BJ (cell line): ENCODE measurements around the gene TM4SF1. TPM values are rescaled to one million over a fixed set of nuclear protein-coding genes. Genes with fewer than 3 reads are reported as not detected.

Experiments used
- CTCF ChIA-PET: fragments of 350-600 bp; formaldehyde crosslinking; extraction: SDS; loops from one replicate; lab custom pipeline; 2021; ENCODE audit warnings: antibody characterized with exemption, inconsistent platforms; lab: Yijun Ruan, JAX
- POLR2A ChIA-PET: fragments of 300-600 bp; sonication (Branson Sonifier 250); formaldehyde crosslinking; extraction: SDS; loops from one replicate; lab custom pipeline; 2021; ENCODE audit warnings: antibody characterized with exemption; lab: Charles Lee
- DNase-seq: peaks from one replicate; pipeline ENCODE4 v3.0.0-alpha.2; 2011; ENCODE audit warnings: low read depth
- H3K27me3 ChIP-seq: 2 replicates; pipeline ENCODE4 v1.6.0; 2011; ENCODE audit warnings: low read length; ENCODE audit not compliant: control insufficient read depth, insufficient read depth
- H3K36me3 ChIP-seq: 2 replicates; pipeline ENCODE4 v1.5.1; 2011; ENCODE audit warnings: low read length; ENCODE audit not compliant: control insufficient read depth, insufficient read depth
- H3K4me3 ChIP-seq: 2 replicates; pipeline ENCODE4 v1.5.1; 2011; ENCODE audit warnings: low read depth, mild to moderate bottlenecking, control low read depth, low read length
- polyA plus RNA-seq: library from polyadenylated mRNA; depleted of rRNA; stranded (reverse); fragments of >200 nt; gene quantifications from 2 replicates; pipeline ENCODE4 v1.2.3, GENCODE V29; 2011
- TF ChIP-seq, protein P1 (sequence below): IDR thresholded peaks from 2 replicates; pipeline ENCODE4 v1.5.1; 2011; ENCODE audit warnings: low read depth, mild to moderate bottlenecking, control low read depth, inconsistent platforms, low read length, moderate library complexity; ENCODE audit not compliant: insufficient read depth

Gene TM4SF1
- polyA plus RNA-seq, 1 experiment: 48.0 TPM

DNA sequence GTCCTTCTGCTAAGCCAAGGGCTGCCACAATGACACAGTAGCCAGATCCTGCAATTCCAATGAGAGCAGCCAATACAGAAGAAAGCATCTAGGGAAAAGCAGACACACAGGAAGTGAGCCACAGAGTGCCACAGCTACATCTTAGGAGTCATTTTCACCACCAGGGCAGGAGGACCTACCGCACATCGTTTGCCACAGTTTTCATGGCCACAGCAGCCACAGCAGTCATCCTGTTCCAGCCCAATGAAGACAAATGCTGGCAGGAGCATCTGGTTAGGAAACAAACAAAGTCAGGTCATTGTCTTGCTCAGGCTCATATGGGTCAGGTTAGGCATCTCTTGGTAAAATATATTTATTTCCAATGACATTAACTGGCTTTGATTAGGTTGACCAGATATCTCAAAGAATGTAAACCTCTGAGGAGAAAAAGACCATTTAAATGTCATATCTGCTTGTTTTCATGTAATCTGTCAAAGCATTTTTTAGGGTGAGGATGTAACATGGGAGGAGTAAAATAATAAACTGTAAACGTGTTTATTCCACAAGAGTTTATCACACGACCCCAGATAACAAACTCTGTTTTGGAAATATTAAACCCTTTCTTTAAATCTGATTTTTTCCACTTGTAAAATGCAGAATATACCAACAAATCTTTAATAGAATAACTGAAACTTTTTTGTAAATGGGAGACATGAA lies 1.8 kb downstream of the TM4SF1 start:
- DNase-seq: no peak
- ChIA-PET CTCF (interaction anchor here (0.6 kb wide), 1 partner anchor 586 kb away, joined by 4 read pairs; no protein-coding TSS in a partner anchor), POLR2A (no interaction called here)
- H3K36me3 ChIP-seq: no peaks in the 10 kb centered on the region
- H3K27me3 ChIP-seq: no peaks in the 10 kb centered on the region
- TF ChIP-seq, protein P1, sequence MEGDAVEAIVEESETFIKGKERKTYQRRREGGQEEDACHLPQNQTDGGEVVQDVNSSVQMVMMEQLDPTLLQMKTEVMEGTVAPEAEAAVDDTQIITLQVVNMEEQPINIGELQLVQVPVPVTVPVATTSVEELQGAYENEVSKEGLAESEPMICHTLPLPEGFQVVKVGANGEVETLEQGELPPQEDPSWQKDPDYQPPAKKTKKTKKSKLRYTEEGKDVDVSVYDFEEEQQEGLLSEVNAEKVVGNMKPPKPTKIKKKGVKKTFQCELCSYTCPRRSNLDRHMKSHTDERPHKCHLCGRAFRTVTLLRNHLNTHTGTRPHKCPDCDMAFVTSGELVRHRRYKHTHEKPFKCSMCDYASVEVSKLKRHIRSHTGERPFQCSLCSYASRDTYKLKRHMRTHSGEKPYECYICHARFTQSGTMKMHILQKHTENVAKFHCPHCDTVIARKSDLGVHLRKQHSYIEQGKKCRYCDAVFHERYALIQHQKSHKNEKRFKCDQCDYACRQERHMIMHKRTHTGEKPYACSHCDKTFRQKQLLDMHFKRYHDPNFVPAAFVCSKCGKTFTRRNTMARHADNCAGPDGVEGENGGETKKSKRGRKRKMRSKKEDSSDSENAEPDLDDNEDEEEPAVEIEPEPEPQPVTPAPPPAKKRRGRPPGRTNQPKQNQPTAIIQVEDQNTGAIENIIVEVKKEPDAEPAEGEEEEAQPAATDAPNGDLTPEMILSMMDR: no peak
- H3K4me3 ChIP-seq: no peak overlapping the region

DNA sequence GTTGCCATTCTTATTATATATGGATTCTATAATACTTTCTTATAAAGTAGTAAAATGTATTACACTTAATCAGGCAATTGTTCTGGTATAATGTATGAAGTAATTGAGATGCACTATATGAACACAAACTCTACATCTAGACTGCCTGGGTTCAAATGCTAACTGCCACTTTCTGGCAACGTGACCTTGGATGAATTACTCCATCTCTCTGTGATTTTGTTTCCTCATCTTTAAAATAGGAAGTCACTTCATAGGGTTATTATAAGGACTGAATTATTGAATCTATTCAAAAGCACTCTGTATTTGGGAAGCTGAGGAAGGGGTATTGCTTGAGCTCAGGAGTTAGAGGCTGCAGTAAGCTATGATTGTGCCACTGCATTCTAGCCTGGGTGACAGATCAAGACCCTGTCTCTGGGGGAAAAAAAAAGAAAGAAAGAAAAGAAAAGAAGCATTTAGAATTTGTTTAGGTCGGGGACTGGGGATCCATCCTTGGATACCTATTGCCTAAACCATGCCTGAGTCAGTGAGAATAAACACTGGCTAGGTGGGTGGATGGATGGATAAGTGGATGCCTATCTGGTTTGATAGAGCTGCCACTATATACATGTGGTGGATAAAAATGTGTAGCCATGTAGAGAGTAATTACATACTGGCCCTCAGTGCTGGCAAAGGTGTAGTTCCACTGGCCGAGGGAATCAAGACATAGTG lies 2.5 kb downstream of the TM4SF1 start:
- ChIA-PET CTCF (interaction anchor here (0.6 to 1.7 kb wide), 2 partner anchors 10 to 586 kb away, joined by 4 read pairs; no protein-coding TSS in a partner anchor), POLR2A (interaction anchor here (0.6 kb wide), 1 partner anchor 437 kb away, joined by 4 read pairs; no protein-coding TSS in a partner anchor)
- Histone ChIP-seq H3K36me3 (no peaks in the 10 kb centered on the region), H3K4me3 (no peak overlapping the region), H3K27me3 (no peaks in the 10 kb centered on the region)
- TF ChIP-seq, protein P1: no peak
- DNase-seq: no peak

DNA sequence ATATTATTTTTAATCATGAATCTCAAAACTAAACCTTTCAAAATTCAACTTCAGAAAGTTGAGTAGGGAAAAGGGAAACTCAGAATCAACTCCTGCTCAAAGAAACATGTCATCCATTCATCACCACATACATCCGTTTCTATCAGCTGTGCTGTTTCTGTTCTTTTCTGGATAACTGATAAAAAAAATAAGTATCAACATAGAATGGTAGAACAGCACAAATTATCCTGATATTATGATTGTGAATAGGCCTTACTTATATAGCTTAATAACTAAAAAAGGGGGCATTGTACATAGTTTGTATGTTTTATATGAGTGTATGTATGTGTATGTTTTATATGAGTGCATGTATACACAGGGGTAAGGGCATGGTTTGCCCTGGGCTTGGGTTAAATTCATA lies 3.1 kb downstream of the TM4SF1 start:
- ChIA-PET CTCF (interaction anchor here (1.7 kb wide), 1 partner anchor 10 kb away, joined by 4 read pairs; no protein-coding TSS in a partner anchor), POLR2A (interaction anchor here (0.6 kb wide), 1 partner anchor 437 kb away, joined by 4 read pairs; no protein-coding TSS in a partner anchor)
- Histone ChIP-seq H3K36me3 (no peaks in the 10 kb centered on the region), H3K4me3 (no peak overlapping the region), H3K27me3 (no peaks in the 10 kb centered on the region)
- TF ChIP-seq, protein P1: no peak
- DNase-seq: no peak

DNA sequence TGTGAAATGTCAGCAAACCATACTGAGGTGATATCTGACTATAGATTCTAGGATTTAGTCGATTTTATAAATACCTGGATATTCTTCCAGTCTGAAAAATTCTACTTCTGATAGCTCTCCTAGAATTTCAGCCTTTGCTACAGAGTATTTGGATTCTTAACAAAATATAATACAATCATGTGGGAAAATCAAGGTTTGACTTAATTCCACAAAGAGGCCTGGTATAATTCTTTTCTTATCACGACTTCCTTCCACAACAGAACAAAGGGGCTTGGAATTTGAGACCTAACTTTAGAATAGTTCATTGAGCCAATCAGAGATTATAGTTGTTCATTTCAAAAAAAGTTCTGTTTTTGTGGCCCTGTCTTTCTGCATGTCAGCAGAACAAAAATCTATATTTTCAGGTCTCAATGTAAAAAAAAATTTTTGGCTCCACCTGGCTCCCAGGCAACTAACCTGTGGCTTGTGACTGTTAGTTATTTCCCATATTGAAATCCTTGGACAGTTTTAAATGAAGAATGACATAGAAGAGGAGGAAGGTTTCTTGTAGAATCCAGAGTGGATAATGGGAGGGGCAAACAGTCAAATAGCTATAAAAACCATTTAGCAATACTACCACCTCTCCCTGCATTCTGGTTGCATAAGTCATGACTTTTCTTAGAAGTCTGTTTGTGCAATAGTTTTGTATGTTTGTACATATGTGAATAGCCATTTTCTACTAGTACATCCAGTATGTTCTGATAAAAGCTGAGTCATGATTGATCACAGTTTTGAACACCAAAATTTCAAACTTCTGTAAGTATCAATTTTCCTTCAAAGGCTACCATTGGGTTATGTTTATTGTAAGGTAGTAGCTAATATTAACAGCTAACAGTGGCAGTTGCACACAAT lies 4.0 kb downstream of the TM4SF1 start:
- Histone ChIP-seq H3K36me3 (no peaks in the 10 kb centered on the region), H3K27me3 (no peaks in the 10 kb centered on the region), H3K4me3 (no peak overlapping the region)
- ChIA-PET CTCF (interaction anchor here (0.6 to 2.3 kb wide), 6 partner anchors 11 to 106 kb away, joined by 3 to 6 read pairs (median 4); no protein-coding TSS in a partner anchor), POLR2A (no interaction called here)
- peak; percentile 83 for DNase-seq
- TF ChIP-seq, protein P1: no peak
